CD8-positive, alpha-beta memory T cell (primary cell): Measurements from ENCODE around the gene OR6Q1. TPM values are rescaled to one million over a fixed set of nuclear protein-coding genes. Genes with fewer than 3 reads are reported as not detected.

ENCODE experiments used
- polyA plus RNA-seq: library from polyadenylated mRNA; unstranded; fragments of 300-500 nt; fragmentation: Illumina TruSeq; gene quantifications from one replicate; pipeline ENCODE4 v1.2.3, GENCODE V29; 2021
- total RNA-seq, 2 experiments: library from RNA; stranded (reverse); gene quantifications; one replicate each; pipeline ENCODE4 v1.2.3, GENCODE V29; 2021

The OR6Q1 gene
- total and polyA plus RNA-seq, 3 experiments from 2014 or later, result not detected

Other genes with a start within 250 kb of the OR6Q1 start
- not detected for gene OR9Q1, start 7.1 kb upstream of the OR6Q1 start, total RNA-seq
- gene OR9Q1, start 7.1 kb upstream of the OR6Q1 start, polyA plus RNA-seq, result not detected
- not detected for gene OR9I1, start 94.6 kb downstream of the OR6Q1 start, total RNA-seq
- not detected for gene OR9I1, start 94.6 kb downstream of the OR6Q1 start, polyA plus RNA-seq
- gene OR9Q2, start 158.1 kb downstream of the OR6Q1 start, total RNA-seq, result not detected
- gene OR9Q2, start 158.1 kb downstream of the OR6Q1 start, polyA plus RNA-seq, result not detected
- gene OR1S2, start 173.2 kb downstream of the OR6Q1 start, total RNA-seq, result not detected
- gene OR1S2, start 173.2 kb downstream of the OR6Q1 start, polyA plus RNA-seq, result not detected
- not detected for gene OR1S1, start 181.8 kb downstream of the OR6Q1 start, total RNA-seq
- not detected for gene OR1S1, start 181.8 kb downstream of the OR6Q1 start, polyA plus RNA-seq
- gene OR10Q1, start 198.0 kb downstream of the OR6Q1 start, total RNA-seq, result not detected
- gene OR10Q1, start 198.0 kb downstream of the OR6Q1 start, polyA plus RNA-seq, result not detected
- gene OR10W1, start 237.3 kb downstream of the OR6Q1 start, total RNA-seq, result not detected
- gene OR10W1, start 237.3 kb downstream of the OR6Q1 start, polyA plus RNA-seq, result not detected